ENCODE measurements around the gene RABL2A.
"Not testable (repeated sequence)": the region's sequence is repeated elsewhere in the genome, so short reads cannot be mapped to it uniquely, and the experiment has no call there.

DNA sequence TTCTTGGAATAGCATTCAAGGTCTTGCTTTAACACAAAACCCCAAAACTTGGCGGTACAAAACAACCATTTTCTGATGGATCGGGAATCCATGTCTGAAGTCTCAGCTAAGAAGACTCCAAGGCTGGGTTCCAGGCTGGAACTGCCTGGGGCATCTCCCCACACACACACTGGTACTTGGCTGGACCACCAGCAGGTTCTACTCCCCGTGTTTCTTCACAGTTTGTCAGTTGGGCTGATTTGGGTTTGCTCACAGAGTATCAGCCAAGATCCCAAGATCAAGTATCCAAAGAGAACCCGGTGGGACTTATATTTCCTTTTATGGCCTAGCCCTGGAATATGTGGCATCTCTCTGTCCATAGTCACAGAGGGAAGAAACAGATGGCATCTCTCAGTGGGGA is 9.2 kb downstream of the RABL2A start:
- TF ChIP-seq, protein P1, sequence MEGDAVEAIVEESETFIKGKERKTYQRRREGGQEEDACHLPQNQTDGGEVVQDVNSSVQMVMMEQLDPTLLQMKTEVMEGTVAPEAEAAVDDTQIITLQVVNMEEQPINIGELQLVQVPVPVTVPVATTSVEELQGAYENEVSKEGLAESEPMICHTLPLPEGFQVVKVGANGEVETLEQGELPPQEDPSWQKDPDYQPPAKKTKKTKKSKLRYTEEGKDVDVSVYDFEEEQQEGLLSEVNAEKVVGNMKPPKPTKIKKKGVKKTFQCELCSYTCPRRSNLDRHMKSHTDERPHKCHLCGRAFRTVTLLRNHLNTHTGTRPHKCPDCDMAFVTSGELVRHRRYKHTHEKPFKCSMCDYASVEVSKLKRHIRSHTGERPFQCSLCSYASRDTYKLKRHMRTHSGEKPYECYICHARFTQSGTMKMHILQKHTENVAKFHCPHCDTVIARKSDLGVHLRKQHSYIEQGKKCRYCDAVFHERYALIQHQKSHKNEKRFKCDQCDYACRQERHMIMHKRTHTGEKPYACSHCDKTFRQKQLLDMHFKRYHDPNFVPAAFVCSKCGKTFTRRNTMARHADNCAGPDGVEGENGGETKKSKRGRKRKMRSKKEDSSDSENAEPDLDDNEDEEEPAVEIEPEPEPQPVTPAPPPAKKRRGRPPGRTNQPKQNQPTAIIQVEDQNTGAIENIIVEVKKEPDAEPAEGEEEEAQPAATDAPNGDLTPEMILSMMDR (IDR thresholded peaks at IDR 0.05) = not testable (repeated sequence)
- not testable (repeated sequence) for TF ChIP-seq POLR2A (IDR thresholded peaks at IDR 0.05)
